Mucosa of rectum (tissue), 2 donors: ENCODE data around the gene ADNP2.

Experiments
- H3K27ac ChIP-seq, 2 donors: one replicate each; pipeline ENCODE4 v1.7.0; 2013; ENCODE audit warnings: inconsistent platforms in 2 of 2, low read depth in 2 of 2, low read length in 2 of 2
- H3K27me3 ChIP-seq, 2 donors: one replicate each; pipeline ENCODE4 v1.7.0; 2013; ENCODE audit warnings: low read length in 2 of 2; ENCODE audit not compliant: control insufficient read depth in 2 of 2, insufficient read depth in 2 of 2
- H3K36me3 ChIP-seq, 2 donors: one replicate each; pipeline ENCODE4 v1.7.0; 2013; ENCODE audit warnings: low read length in 2 of 2; ENCODE audit not compliant: control insufficient read depth in 2 of 2, insufficient read depth in 2 of 2
- H3K4me1 ChIP-seq, 2 donors: one replicate each; pipeline ENCODE4 v1.7.0; 2013; ENCODE audit warnings: low read length in 2 of 2, mild to moderate bottlenecking in 1 of 2; ENCODE audit not compliant: control insufficient read depth in 2 of 2, insufficient read depth in 2 of 2
- H3K4me3 ChIP-seq, 2 donors: one replicate each; pipeline ENCODE4 v1.7.0; 2013; ENCODE audit warnings: low read length in 2 of 2
- H3K9ac ChIP-seq, 2 donors: one replicate each; pipeline ENCODE4 v1.7.0; 2013; ENCODE audit warnings: low read length in 2 of 2, low read depth in 1 of 2, mild to moderate bottlenecking in 1 of 2
- H3K9me3 ChIP-seq, 2 donors: one replicate each; pipeline ENCODE4 v1.7.0; 2013; ENCODE audit warnings: low read length in 2 of 2; ENCODE audit not compliant: control insufficient read depth in 2 of 2
- donor health status: healthy.
- donor health status: Normal muscosa, but diverticular disease.

Gene ADNP2

DNA sequence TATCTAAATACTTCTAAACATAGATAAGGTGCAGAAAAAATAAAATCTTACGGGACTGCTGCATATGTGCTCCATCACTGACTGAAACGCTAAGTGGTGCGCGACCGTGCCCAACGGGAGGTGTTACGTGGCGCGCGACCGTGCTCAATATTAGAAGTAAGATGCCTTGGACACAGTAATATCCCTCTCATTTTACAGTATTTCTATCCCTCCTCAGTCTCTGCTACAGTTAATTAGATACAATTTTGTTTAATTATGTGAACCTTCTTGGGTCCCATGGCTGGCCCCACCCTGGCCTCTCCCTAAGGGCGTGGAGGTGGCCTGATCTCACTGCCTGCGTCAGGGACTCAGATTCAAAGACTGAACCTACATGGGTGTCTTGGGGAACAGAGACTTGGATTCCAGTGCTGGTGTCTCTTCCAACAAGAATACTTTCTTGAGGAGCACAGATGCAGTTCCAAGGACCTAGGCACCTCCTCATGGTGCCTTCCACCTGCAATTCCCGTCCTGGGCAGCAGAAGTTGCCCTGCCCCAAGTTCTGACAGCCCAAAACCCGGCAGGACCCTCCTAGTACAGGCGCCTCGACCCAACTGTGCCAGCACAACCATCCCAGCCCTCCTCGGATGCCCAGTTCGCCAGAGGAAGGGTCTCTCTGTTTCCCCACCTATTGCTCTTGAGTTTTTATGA, 79.0 kb downstream of the ADNP2 start:
- no peaks in the 10 kb centered on the region for H3K4me1 ChIP-seq
- H3K36me3 ChIP-seq, result no peaks in the 10 kb centered on the region
- H3K27ac ChIP-seq, result no peak overlapping the region
- no peak overlapping the region for H3K4me3 ChIP-seq
- no peaks in the 10 kb centered on the region for H3K27me3 ChIP-seq
- no peaks in the 10 kb centered on the region for H3K9me3 ChIP-seq
- H3K9ac ChIP-seq, result no peak overlapping the region

GRCh38 chr18:80188643-80189530, 79.8 kb downstream of the ADNP2 start:
- no peaks in the 10 kb centered on the region for H3K27me3 ChIP-seq
- no peak overlapping the region for H3K4me3 ChIP-seq
- H3K36me3 ChIP-seq, result no peaks in the 10 kb centered on the region
- H3K27ac ChIP-seq, result no peak overlapping the region
- H3K4me1 ChIP-seq, result no peaks in the 10 kb centered on the region
- H3K9me3 ChIP-seq, result no peaks in the 10 kb centered on the region
- H3K9ac ChIP-seq, result no peak overlapping the region

DNA sequence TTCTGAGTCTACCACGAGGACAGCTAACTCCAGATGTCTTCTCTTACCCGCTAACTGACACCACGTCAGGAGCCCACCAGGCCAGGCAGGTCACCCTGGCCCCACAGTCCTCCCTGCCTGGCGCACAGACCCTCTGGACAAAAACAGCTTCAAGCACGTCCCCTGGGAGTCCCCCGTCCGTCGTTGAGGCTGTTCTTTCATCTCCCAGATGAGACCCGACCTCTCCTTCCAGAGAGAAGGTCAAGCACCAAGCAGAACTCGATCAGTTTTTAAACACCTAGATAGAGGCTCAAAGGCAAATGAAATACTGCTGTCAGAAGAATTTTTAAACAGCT, 80.4 kb downstream of the ADNP2 start:
- no peaks in the 10 kb centered on the region for H3K9me3 ChIP-seq
- no peaks in the 10 kb centered on the region for H3K4me1 ChIP-seq
- no peaks in the 10 kb centered on the region for H3K27me3 ChIP-seq
- no peaks in the 10 kb centered on the region for H3K36me3 ChIP-seq
- no peak overlapping the region for H3K4me3 ChIP-seq
- H3K9ac ChIP-seq, result no peak overlapping the region
- H3K27ac ChIP-seq, result no peak overlapping the region
